A549 treated with CORT108297 at 1 μM for 4 hours (cell line): Measurements from ENCODE around the gene PPAT. TPM values are rescaled to one million over a fixed set of nuclear protein-coding genes. Genes with fewer than 3 reads are reported as not detected.

ENCODE experiments used
- total RNA-seq: library from RNA; stranded (reverse); fragments of 200-300 nt; extraction: Qiagen RNA extraction; gene quantifications from 5 replicates; pipeline ENCODE4 v1.2.3, GENCODE V29; 2022

Gene PPAT
- total RNA-seq: 17.1 to 21.9 TPM (median 19.5 TPM) in 5 replicates

DNA sequence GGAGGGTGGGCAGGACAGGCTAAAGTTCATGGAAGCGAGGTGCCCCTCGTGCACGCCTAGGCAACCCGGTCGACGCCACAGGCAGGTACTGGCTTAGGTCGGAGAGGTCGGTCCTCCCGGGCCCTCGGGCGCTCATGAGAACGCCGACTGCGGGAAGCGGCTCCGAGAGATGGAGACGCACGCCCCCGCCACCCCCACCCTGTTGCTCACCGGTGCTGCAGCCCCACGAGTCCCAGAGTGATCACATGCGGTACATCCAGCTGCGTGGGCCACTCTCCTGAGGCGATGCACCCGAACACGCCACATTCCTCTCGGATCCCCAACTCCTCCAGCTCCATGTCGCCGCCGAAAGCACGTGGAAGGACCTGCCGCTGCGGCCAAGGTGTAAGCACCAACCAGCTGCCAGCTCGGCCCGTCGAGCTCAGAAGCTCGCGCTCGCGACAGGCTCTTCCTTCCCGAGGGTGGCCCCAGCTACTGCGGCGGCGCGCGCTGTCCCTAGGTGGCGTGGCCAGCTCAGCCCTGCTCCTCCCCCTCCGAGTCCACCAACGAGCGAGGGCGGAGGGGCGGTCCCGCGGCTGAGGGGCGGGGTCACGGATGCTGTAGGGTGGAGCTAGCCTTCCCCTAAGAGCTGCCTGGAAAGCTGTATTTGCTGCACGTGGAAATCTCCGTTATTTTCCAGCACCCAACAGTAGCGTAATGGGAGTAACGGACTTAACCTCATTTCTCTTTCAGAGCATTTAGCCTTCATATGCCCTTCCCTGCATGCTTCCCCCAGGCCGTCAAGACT lies at the start of gene PPAT:
Gene PPAT, minus strand, starts transcription at position 476 of the 787 bp plus-strand sequence. Its CDS starts 138 bp downstream, at position 338.

DNA sequence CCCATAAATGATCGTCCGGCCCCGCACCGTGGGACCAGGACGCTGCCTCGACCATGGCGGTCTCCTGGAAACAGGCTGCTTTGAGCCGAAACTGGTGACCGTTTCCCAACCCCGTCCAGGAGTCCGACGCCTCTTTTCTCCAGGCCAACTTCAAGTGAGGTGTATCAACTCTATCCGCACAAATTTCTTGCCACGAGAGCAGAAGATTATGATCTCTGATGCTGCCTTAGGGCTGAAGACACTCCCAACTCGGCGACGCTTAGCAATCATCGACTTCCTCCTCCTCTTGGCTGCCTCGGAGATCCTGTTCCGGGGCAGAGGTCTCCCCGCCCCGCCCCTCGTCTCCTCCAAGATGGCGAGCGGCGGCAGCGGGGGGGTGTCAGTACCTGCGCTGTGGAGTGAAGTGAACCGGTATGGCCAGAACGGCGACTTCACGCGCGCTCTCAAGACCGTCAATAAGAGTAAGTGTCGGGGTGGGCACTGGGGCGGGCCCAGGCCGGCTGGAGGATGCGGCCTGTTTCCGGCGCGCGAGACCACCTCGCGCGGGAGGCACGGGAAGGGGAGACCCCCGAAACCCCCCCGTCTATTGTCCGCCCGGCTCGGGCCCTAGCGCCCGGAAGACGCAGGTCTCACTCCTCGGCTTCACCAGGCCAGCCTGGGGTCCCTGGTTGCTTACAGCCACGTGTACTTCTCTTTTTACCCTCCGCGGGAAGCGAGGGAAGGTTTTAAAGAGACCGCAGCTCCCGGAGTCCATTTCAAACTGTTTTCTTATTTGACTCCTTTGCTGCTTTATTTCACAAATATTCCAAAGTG lies 32.1 kb upstream of the PPAT start, which contains the start of gene SRP72:
Gene SRP72, plus strand, starts transcription at position 334 of the 813 bp plus-strand sequence. Its CDS starts 19 bp downstream, at position 353.

DNA sequence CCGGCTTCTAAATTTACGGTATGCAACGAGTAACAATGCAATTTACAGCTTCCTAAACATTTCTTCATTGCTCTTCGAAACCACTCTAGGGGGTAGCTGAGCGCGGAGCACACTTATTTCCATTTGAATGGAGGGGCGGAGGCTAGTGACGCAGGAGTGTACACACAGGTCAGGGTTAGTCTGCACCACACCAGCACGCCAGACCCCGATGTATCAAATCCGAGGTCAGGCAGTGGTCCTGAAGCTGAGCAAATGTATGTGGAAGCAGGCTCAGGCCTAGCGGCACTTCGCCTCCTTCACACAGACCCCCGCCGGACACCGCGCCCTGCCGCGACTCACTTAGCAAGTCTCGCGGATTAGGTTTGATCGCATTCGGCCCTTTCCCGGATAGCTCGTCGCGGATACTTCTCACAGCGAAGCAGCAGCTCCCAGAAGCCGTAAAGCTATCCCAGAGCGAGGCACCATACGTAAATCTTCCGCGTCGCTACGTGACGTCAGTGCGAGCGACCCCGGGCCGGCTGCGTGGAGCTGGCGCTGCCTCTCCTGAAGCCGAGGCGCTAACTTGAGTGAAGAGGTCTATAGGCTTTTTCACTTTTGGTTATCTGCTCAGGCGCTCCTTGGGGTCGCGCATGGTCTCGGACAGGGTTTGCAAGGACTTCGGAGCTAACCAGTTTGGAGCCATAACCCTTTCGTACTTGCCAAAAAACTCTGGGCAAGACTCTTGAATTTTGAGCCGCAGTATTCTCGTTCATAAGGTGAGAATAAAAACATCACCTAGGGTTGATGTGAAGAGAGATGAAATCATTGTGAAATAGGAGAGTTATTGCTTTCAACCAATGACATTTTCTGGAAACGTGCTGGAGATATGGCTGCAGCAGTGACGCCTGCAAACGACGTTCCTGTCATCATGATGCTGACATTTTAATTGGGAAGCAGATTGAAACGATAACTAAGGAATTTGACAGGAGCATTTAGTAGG lies 48.1 kb downstream of the PPAT start, which contains the start of gene AASDH:
Gene AASDH, minus strand, starts transcription at position 469 of the 979 bp plus-strand sequence. CDS start 3,192 bp downstream, outside the sequence.

Other genes starting within 250 kb of the PPAT start
- gene AASDH, start 48.1 kb downstream of the PPAT start, total RNA-seq: 2.3 to 3.9 TPM (median 3.6 TPM) in 5 replicates
- 123 to 158 TPM (median 127 TPM) in 5 replicates for gene PAICS, start 645 bp upstream of the PPAT start, total RNA-seq
- gene SRP72, start 32.0 kb upstream of the PPAT start, total RNA-seq: 41.3 to 54.1 TPM (median 47.0 TPM) in 5 replicates
- gene ARL9, start 70.2 kb upstream of the PPAT start, total RNA-seq: 0.07 TPM in 1 of 5 replicates, not detected in the others
- gene HOPX, start 245.7 kb upstream of the PPAT start, total RNA-seq: not detected in 5 replicates